AG04450 (cell line): Measurements from ENCODE around the gene TUBB. TPM values are rescaled to one million over a fixed set of nuclear protein-coding genes. Genes with fewer than 3 reads are reported as not detected.
A peak's percentile ranks its signal among the peaks of the same experiment; 100 is the strongest.

Experiments
- CTCF ChIA-PET: fragments of 300-600, 350-600 bp; formaldehyde crosslinking; extraction: SDS; loops from one replicate; lab custom pipeline; 2022; ENCODE audit warnings: antibody characterized with exemption, inconsistent platforms; lab: Charles Lee
- POLR2A ChIA-PET: fragments of 350-600 bp; formaldehyde crosslinking; extraction: SDS; loops from one replicate; lab custom pipeline; 2021; ENCODE audit warnings: antibody characterized with exemption, inconsistent platforms; lab: Yijun Ruan, JAX
- DNase-seq: peaks from one replicate; pipeline ENCODE4 v3.0.0-alpha.2; 2011; ENCODE audit warnings: low read depth, low spot score
- H3K27ac ChIP-seq: one replicate; pipeline ENCODE4 v1.5.1; 2012; ENCODE audit warnings: low read depth, low read length, control low read depth
- H3K27me3 ChIP-seq: one replicate; pipeline ENCODE4 v1.6.0; 2012; ENCODE audit warnings: low read length; ENCODE audit not compliant: control insufficient read depth, insufficient read depth
- H3K4me3 ChIP-seq: 2 replicates; pipeline ENCODE4 v1.5.1; 2011; ENCODE audit warnings: mild to moderate bottlenecking, low read depth, low read length, control low read depth
- H3K9me3 ChIP-seq: 2 replicates; pipeline ENCODE4 v1.5.1; 2012; ENCODE audit warnings: low read length; ENCODE audit not compliant: control insufficient read depth, insufficient read depth
- CTCF ChIP-seq: IDR thresholded peaks from 2 replicates; pipeline ENCODE4 v1.5.1; 2011; ENCODE audit warnings: low read depth, low read length, control low read depth, inconsistent platforms
- polyA plus RNA-seq: library from polyadenylated mRNA; depleted of rRNA; stranded (reverse); fragments of >200 nt; gene quantifications from 2 replicates; pipeline ENCODE4 v1.2.3, GENCODE V29; 2011

The TUBB gene
- polyA plus RNA-seq, 1 experiment: 1,457 TPM

DNA sequence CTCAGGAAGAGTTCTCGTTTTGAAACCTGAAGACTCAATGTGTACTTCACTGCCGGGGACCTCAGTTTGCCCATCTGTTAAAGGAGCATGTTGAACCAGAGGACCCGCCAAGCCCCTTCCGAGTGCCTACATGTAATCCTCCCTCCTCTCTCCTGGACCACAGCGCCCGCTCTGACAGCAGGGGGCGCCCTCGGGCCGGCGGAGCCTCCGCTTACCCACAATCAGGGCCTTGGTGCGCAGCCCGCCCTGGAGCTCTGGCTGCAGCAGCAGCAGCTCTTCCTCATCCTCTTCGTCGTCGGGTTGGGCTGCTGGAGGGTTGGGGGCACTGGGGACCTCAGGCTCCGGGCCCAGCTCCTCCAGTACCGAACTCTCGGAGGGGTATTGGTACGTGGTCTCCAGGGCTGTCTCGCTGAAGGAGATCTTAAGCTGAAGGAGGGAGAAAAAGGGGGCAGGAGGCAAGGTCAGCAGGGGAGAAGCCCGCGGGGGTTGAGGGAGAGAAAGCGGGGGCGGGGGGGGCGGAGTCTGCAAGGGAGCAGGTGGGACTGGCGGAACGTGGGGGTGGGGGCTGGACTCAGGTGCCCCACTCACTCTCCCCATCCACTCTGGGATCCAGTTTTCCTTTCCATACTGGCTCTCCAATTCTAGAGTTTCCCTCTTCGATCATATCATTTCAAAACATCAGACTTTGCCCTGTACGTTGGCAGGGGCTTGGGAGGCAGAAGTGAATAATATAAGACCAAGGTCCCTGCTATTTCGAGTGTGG is 41.0 kb upstream of the TUBB start:
- Histone ChIP-seq H3K9me3 (no peaks in the 10 kb centered on the region; the same call in 1 of the 2 replicates), H3K4me3 (peak overlapping the region; percentile 45), H3K27ac (peak overlapping the region; percentile 39), H3K27me3 (no peaks in the 10 kb centered on the region)
- ChIA-PET POLR2A (interaction anchor here (0.5 to 2.0 kb wide), 10 partner anchors 8 to 90 kb away, joined by 3 to 18 read pairs (median 4); partner anchors contain the start of genes MDC1 and NRM), CTCF (interaction anchor here (0.5 to 6.6 kb wide), 27 partner anchors 8 to 863 kb away, joined by 3 to 105 read pairs (median 4); partner anchors contain the start of genes MDC1, NRM and TUBB)
- no peak for DNase-seq
- peak; percentile 95 for TF ChIP-seq CTCF

GRCh38 chr6:30679765-30680535 is 40.2 kb upstream of the TUBB start:
- no peak for DNase-seq
- no peaks in the 10 kb centered on the region for H3K27me3 ChIP-seq
- ChIA-PET POLR2A (interaction anchor here (0.8 to 2.0 kb wide), 6 partner anchors 8 to 42 kb away, joined by 3 to 18 read pairs (median 4); partner anchors contain the start of genes MDC1 and NRM), CTCF (interaction anchor here (0.8 to 6.6 kb wide), 13 partner anchors 11 to 413 kb away, joined by 3 to 105 read pairs (median 7); partner anchors contain the start of genes MDC1, NRM and TUBB)
- no peaks in the 10 kb centered on the region; the same call in 1 of the 2 replicates for H3K9me3 ChIP-seq
- H3K4me3 ChIP-seq: peak overlapping the region; percentile 45
- no peak for TF ChIP-seq CTCF
- H3K27ac ChIP-seq: peak overlapping the region; percentile 39

DNA sequence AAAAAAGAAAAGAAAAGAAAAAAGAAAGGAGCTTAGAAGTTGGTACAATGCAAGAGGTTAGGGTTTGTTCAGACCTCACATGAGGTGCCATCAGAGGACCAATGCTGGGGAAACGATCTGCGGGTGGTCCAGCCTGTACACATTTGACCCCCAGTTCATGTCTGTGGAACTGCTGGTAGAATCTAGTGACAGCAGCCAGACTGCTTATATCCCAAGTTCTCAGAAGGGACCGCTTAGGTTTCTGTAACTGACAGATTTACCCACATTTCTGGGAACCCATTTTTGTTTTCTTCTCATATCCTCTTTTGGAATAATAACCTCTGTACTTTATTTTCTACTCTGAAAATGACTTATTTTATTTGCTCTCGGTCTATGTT is 38.4 kb upstream of the TUBB start:
- ChIA-PET CTCF (interaction anchor here (0.7 to 6.6 kb wide), 4 partner anchors 9 to 405 kb away, joined by 3 to 105 read pairs (median 8); partner anchors contain the start of genes DHX16 and TUBB), POLR2A (interaction anchor here (0.6 to 2.2 kb wide), 4 partner anchors 9 to 240 kb away, joined by 3 to 20 read pairs (median 4); partner anchors contain the start of genes MDC1 and NRM)
- no peak for TF ChIP-seq CTCF
- Histone ChIP-seq H3K9me3 (no peaks in the 10 kb centered on the region; the same call in 1 of the 2 replicates), H3K27me3 (no peaks in the 10 kb centered on the region), H3K27ac (no peak overlapping the region), H3K4me3 (peak overlapping the region; percentile 92)
- no peak for DNase-seq

GRCh38 chr6:30682143-30683117 is 37.7 kb upstream of the TUBB start:
- no peak for DNase-seq
- peak overlapping the region; percentile 92 for H3K4me3 ChIP-seq
- no peak for TF ChIP-seq CTCF
- ChIA-PET CTCF (interaction anchor here (1.6 to 6.6 kb wide), 2 partner anchors 10 to 40 kb away, joined by 11 to 105 read pairs; partner anchors contain the start of genes DHX16 and TUBB), POLR2A (interaction anchor here (0.6 to 2.2 kb wide), 7 partner anchors 8 to 239 kb away, joined by 3 to 20 read pairs (median 4); partner anchors contain the start of genes MDC1 and NRM)
- H3K27me3 ChIP-seq: no peaks in the 10 kb centered on the region
- H3K27ac ChIP-seq: peak overlapping the region; percentile 68
- H3K9me3 ChIP-seq: no peaks in the 10 kb centered on the region; the same call in 1 of the 2 replicates
